GM21390 (cell line): ENCODE data around the gene ZNF326.
A peak's percentile ranks its signal among the peaks of the same experiment; 100 is the strongest.

ENCODE experiments used
- ATAC-seq: cut with Tn5 transposase; IDR thresholded peaks from one replicate; pipeline ENCODE4 v1.9.1; 2021; ENCODE audit not compliant: unreplicated experiment

ZNF326 gene

GRCh38 chr1:90074137-90074536 is 79.2 kb downstream of the ZNF326 start:
- peak; percentile 71 for ATAC-seq

GRCh38 chr1:90074566-90074965 is 79.7 kb downstream of the ZNF326 start:
- ATAC-seq, result no peak

GRCh38 chr1:90074970-90075391 is 80.1 kb downstream of the ZNF326 start:
- ATAC-seq, result no peak

GRCh38 chr1:90083995-90084394 is 89.1 kb downstream of the ZNF326 start:
- no peak for ATAC-seq
